ENCODE results near the gene ELOVL3.
"Not testable (repeated sequence)": the region's sequence is repeated elsewhere in the genome, so short reads cannot be mapped to it uniquely, and the experiment has no call there.

The ELOVL3 gene

GRCh38 chr10:102227050-102227449, 951 bp downstream of the ELOVL3 start:
- no peak for DNase-seq

- peak in 13 of 14 donors; percentile 2 to 73 (median 50) for DNase-seq
These were observed 3.7 kb downstream of the ELOVL3 start for GRCh38 chr10:102229810-102230263.

GRCh38 chr10:102230264-102230860, 4.3 kb downstream of the ELOVL3 start:
- no peak for DNase-seq

- no peak for DNase-seq
These were observed 4.8 kb downstream of the ELOVL3 start for GRCh38 chr10:102230861-102231356.

GRCh38 chr10:102231357-102232318, 5.5 kb downstream of the ELOVL3 start:
- no peak for DNase-seq

- no peak for DNase-seq
These were observed 7.9 kb downstream of the ELOVL3 start for GRCh38 chr10:102233997-102234396.

GRCh38 chr10:102234888-102235597, 8.9 kb downstream of the ELOVL3 start:
- no peak for DNase-seq

- no peak for DNase-seq
These were observed 9.5 kb downstream of the ELOVL3 start for GRCh38 chr10:102235598-102235920.

- DNase-seq, result no peak
These were observed 9.9 kb downstream of the ELOVL3 start for GRCh38 chr10:102236006-102236405.

GRCh38 chr10:102237711-102238252, 11.7 kb downstream of the ELOVL3 start:
- no peak for DNase-seq

GRCh38 chr10:102240467-102241031, 14.4 kb downstream of the ELOVL3 start:
- no peak for DNase-seq

GRCh38 chr10:102241032-102241443, 14.9 kb downstream of the ELOVL3 start:
- DNase-seq, result no peak

- peak in 10 of 14 donors; percentile 5 to 68 (median 35) for DNase-seq
These were observed 15.5 kb downstream of the ELOVL3 start, which contains the start of gene PITX3 for GRCh38 chr10:102241444-102242117. Gene PITX3 (minus strand): TSS chr10:102241512. CDS start chr10:102232080, 9,432 bp downstream.

- DNase-seq, result no peak
These were observed 16.0 kb downstream of the ELOVL3 start for GRCh38 chr10:102242118-102242485.

- DNase-seq, result no peak
These were observed 17.2 kb downstream of the ELOVL3 start for GRCh38 chr10:102243309-102243708.

- DNase-seq, result peak; percentile 65 to 99 (median 93)
These were observed 19.2 kb downstream of the ELOVL3 start, which contains the start of gene GBF1 for GRCh38 chr10:102245082-102245931. Gene GBF1 (plus strand): TSS chr10:102245532. CDS start chr10:102258939, 13,407 bp downstream.

GRCh38 chr10:102245932-102246251, 19.8 kb downstream of the ELOVL3 start:
- DNase-seq, result no peak

GRCh38 chr10:102246261-102246660, 20.2 kb downstream of the ELOVL3 start:
- DNase-seq, result no peak

GRCh38 chr10:102247734-102248133, 21.6 kb downstream of the ELOVL3 start:
- no peak for DNase-seq

- not testable (repeated sequence) for DNase-seq
These were observed 26.4 kb downstream of the ELOVL3 start for GRCh38 chr10:102252508-102252907.

- DNase-seq, result no peak
These were observed 28.3 kb downstream of the ELOVL3 start for GRCh38 chr10:102254426-102254825.
